HG02678 (cell line): ENCODE results near the gene PJA1.

Experiments used
- ATAC-seq: cut with Tn5 transposase; IDR thresholded peaks from one replicate; pipeline ENCODE4 v1.9.1; 2021; ENCODE audit warnings: mild to moderate bottlenecking, moderate library complexity; ENCODE audit not compliant: unreplicated experiment

PJA1 gene

DNA sequence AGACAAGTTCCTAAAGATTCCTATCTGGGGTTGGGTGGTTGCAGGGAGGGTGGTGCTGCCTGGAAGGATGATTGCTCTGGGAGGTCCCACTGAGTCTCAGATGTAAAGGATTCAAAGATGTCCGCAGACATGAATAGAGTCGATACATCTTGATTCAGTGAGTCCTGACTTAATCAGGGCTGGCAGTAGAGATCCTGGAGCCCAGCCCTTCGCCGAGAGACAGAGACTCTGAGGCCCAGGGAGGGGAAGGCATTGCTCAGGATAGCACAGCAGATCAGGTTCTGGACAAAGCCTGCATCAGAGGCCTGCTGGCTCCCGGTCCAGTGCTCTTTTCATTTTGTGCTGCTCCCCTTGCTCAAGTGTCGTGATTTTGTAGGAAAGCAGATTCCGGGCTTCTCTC, 21.7 kb downstream of the PJA1 start:
- no peak for ATAC-seq

DNA sequence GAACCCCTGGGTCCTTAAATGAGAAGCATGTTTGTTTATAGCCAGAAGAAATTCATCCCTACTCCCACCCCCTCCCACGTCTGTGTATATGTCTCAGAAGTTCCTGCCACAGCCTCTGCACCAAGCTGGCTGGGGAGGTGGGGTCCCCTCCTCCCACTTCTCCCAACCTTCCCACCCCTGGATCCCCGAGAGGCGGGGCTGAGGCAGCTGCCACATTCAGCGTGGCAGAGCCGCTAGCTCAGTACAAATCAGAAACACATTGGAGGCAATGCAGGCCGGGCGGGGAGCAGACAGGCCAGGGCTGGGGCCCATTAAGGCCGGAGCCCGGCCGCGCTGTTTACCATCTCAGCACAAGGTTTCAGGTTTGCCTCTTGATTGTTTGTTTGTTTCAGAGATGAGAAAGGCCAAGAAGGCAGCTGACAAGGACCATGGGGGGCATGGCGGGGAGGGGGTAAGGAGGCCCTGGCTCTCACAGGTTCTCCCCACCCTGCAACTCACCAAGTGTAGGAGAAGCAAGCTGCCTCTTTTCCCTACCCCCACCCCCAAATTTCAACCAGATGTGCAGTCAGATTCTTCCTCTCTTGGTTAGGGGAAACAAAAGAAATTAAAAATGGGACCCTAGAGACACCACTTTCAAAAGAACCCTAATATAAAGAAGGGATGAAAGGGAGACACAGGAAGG, 22.3 kb downstream of the PJA1 start:
- no peak for ATAC-seq

DNA sequence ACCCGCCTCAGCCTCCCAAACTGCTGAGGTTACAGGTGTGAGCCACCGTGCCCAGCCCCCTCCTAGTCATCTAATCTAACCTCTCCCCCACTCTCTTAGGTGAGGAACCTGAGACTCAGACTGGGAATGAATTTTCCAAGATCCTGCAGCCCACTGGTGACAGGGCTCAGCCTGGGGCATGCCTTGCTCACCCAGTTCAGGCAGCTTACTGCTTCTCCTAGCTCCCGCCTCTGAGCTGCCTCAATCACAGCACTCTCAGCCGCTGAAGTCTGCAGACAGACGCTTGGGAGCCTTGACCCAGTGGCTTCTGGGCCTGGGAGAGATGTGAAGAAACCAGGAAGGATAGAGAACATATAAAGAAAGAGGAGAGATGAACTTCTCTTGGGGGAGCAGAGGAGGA, 24.4 kb downstream of the PJA1 start:
- ATAC-seq: no peak

DNA sequence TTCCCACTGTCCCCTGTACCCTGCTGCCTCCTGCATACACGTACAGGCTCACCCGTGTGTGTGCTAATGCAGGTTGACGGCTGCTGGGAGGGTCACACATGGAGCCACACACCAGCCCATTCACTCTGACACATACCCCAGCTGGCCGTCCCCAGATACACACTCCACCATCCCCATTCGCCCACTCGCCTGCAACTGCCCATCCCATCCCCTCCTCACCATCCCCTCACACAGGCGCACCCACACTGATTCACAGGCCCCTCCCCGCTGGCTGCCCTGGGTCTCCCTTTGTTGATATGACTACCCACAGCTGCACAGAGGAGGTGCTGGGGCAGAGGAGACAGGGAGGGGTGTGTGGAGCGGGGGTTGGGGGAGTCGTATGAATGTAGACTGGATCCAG, 25.7 kb downstream of the PJA1 start:
- no peak for ATAC-seq

DNA sequence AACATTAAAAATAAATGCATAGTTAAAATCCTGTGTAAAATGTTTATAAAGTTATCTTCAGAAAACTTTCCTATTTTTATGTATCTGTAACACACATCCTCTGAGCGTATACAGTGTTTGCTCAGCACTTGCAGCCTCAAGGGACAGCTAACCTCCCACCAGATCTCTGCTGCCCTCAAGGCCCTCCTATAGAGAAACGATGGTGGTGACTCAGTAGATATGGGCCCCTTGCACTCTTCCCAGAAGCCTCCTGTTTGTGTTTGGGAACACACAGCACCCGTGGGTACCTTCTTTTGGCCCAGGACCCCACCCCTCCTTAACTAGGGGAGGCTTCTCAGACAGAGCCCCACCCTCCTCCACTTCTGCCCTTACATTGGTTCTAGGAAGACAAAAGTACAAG, 26.7 kb downstream of the PJA1 start:
- no peak for ATAC-seq

DNA sequence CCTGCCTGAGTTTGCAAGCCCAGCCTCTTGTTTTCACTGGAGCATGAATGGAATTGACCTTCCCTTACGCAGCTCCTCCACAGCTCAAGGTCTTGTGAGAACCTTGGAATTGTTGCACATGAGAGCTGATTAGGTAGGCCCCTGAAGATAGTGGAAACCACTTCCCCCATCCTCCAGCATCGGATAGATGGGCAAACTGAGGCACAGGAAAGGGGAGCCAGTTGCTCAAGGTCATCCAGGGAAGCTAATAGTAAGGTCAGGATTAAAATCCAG, 27.2 kb downstream of the PJA1 start:
- ATAC-seq: no peak

DNA sequence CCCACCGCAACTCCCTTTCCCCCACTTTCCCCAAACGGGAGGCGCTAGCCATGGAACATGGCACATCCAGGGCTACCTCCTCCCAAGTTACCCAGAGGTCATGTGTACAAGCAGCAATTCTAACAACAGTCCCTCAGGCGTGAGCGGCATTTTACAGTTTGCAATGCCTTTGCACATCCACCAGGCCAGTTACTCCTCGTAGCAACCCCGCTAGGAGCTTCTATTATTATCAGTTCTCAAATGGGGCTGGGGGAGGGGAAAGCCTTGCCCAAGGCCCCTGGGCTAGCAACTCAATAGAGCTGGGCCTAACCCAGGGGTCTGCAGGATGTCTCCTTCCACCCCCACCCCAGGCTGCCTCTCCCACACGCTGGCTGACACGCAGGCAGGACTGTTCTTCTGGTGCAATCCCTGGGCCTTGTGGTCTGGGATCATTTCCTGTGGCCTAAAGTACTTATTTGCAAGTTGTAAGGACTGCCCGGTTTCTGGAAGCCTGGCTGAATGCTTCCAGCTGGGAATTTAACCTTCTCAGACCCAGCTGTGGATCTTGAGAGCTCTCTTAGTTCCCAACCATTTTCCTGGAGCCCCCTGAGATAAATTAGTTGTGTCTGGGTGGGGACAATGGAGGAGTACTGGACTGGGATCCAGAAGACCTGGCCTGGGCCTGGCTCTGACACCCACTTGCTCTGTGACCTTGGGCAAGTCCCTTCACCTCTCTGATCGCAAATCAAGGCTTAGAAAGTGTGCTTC, 27.7 kb downstream of the PJA1 start:
- ATAC-seq: no peak

DNA sequence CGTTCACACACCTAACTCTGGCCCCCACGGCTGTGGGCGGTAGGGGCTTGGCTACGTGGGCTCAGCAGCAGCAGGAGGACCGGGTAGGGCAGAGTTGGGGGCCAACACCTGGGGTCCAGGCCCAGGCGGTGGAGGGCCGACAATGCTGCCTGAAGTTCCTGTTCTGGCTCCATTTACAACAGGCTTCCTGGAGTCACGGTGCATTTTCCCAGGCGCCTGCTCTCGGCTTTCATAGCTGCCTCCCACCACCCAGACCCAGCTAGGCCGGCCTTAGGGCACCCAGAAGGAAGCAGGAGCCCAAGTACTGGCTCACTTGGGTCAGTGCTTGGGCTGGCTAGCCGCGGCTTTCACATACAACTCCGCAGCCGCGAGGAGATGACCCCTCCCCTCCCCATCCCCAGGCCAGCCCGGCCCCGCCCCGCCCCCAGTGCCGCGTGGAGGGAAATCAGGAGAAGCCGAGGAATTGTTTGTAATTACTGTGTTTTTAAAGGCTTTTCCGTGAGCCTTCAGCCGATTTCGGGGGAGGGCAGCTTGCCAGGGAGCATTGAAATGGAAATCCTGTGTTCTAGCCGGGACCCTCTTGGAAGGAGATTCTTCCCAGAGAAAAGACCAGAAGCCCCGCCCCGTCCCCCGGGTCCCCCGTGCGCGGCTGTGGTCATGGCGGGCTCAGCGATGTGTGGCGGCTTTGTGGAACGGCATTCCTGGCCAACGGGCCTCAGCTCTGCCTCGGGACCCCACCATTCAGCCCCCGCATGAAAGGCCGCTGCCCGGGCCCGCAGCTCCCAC, 28.5 kb downstream of the PJA1 start:
- no peak for ATAC-seq

DNA sequence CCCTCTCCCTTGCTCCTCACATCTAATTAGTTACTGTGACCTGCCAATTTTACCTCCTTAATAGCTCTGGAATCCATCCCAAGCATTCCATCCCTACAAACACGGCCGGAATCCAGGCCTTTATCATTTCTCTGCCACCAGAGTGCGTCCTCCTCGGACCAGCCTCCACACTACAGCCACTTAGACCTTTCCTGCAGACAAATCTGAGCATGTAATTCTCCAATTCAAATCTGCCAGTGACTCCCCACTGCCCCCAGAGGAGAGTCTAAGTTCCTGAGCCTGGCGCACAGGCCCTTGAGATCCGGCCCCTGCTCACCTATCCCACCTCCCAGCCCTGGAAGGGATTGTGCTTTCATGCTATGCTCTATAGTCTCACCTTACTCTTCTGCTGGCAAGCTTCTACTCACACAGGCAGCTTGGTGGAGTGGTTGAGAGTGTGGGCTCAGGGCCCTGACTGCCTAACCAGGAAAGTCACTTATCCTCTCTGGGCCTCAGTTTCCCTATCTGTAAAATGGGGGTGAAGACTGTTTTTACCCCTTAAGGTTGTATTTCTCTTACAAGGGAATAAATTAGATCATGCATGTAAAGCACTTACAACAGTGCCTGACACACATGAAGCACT, 31.2 kb downstream of the PJA1 start:
- ATAC-seq: no peak

DNA sequence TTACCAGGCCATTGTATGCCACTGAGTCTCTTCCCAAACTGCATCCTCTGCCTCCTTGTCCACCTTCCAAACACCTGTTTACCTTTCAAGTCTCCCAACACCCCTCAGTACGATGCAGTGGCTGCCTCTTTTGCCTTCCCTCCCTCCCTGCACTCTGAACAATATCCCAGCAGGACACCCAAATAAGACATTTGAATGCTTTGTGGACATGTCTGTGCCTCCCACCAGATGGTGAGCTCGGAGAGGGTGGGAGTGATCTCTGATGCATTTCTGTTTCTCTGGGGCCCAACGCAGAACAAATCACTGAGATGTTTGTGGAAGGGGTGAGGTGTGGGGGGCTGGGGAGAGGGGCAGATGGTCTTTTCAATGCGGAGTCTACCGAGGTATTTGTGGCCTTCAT, 33.4 kb downstream of the PJA1 start:
- ATAC-seq: no peak

DNA sequence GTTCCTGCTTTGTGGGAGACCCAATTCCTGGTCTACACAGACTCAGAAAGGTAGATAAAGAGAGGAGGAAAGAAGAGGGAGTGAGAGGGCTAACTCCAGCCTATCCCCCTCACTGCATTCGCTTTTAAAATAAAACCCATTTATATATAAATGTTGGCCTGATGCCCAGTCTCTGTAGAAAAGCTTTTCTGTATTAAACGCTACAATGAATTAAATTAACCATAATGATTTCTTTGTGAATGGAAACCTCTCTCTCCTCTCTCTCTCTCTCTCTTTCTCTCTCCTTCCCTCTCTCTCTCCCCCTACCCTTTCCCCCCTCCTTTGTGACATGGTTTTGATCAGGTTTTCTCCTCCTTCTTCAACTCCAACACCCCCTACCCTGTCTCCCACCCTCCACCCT, 34.8 kb downstream of the PJA1 start:
- no peak for ATAC-seq

DNA sequence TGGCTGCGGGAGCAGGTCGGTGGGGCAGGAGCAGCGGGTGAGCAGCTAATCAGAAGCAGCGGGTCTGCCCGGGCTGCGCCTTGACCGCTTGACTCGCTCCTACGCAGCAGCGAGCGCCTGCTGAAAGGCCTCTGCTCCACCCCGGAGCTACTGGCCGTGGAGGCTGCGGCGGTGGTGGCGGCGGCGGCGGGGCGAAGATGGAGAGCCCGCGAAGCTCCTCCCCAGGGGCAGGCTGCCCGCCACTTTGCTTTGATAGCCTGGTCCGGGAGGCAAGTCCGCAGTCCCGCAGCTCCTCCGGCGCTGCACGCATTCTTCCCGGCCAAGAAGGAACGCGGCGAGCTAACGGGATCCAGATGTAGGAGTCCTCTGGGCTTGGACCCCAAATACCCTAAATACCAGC, 36.7 kb downstream of the PJA1 start:
- ATAC-seq: no peak

DNA sequence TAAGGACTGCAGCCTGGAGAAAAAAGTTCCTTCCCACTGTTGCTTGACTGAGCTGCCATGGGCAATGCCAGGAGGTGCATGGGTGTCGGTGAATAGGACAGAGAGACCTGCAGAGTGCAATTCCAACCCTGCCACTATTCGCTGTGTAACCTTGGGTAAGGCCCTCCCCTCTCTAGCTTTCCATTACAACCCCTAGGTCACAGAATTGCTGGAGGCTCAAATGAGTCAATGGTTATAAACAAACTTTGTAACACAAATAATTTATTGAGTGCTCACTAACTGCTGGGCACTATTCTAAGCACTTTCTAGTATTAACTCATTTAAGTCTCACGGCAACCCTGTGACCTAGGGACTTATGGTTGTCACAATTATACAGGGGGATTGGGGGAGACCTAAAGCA, 37.8 kb downstream of the PJA1 start:
- no peak for ATAC-seq

DNA sequence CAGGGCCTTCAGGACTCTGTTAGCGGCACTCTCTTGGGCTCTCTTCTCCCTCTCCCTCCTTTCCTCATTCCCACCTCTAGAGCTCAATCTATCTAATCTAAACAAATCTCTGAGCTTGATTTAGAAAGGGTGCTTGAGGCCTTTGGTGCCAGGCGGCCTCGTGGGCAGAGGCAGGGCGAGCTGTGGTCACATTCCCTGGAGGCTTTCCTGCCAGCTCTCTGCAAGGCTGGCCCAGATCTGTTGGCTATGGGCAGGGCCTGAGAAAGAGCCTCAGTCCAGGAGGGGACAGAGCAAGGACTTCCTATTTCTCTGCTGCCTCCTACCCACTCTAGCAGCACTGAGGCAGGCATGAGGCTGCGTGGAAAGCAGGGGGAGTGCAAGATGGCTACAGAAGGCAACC, 38.6 kb downstream of the PJA1 start:
- no peak for ATAC-seq

DNA sequence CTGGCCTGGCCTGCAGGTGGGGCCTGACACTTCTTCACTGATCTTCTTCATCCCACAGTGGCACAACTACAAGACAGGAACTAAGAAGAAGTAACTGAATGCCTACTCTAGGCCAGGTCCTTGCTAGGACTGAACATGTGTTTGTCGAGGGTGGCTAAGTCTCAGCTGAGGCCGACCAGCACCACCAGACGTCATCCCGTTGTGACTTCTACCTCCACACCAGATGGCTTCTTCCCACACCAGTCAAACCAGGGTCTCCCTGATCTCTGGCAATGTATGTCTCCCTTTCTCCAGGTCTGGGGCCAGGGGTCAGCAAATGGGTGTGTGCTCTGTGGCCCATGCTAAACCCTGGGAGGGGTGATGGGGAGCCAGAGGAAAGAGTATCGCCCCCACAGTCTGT, 40.2 kb downstream of the PJA1 start:
- ATAC-seq: no peak

DNA sequence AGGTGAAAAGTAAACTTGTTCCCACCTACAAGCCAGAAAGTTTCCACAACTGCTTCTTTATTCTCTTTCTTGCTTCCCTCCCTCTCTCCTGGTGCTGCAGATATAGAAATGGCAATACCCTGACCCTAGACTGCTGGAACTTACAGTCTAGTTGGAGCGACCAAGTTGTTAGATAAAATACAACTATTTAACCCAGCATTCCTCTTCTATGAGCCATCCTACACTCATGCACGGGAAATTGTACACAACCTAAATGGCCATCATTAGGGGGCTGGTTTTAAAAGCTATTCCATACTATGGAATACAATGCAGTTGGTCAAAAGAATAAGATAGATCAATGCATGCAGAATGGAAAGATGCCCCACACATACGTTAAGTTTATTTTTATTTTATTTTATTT, 41.1 kb downstream of the PJA1 start:
- ATAC-seq: no peak

DNA sequence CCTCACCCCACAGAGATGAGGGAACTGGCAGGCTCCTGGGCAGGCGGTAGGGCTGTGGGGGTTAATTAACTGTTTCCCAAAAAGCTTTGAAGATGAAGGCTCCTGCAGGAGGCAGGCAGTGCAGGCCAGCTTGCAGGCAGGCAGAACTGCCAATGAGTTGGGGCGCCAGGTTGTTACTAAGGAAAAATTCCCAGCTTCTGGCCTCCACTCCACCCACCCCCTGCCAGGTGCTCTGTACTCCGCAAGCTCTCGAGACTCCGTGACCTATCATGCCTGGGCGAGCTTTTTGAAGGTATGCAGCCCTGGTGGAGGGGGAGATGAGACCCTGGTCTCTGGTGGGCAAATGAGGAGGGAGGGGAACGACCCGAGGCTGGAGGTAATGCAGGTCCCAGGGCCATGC, 41.8 kb downstream of the PJA1 start:
- ATAC-seq: no peak

DNA sequence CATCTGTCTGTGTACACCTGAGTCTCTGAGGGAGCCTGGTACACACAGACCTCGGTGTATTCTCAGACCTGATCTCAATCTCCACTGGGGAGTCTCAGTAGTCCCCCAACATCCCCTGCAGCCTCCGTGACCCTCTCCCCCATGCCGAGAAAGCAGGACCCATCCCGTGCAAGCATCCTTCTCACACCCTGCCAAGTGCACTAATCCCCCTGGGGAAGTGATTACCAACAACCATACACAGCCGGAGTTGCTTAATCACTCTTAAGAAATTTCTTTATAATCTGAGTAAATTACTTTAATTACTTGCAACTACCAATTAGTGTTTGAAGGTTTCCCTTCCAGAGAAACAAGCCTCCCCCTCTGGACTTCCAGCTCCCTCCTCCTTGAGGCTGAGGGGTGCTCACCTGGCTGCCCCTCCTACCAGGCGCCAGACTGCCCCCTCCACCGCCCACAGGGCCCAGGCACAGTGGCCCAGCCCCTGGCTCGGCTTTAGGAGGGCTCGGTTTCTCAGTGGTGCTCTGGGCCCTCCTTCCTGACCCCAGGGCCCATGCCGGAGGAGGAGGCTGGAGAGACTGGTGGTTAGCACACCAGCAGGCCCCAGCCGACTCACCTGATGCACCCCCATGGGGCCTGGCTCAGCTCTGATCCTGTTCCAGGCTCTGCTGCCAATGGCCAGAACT, 43.8 kb downstream of the PJA1 start:
- no peak for ATAC-seq

DNA sequence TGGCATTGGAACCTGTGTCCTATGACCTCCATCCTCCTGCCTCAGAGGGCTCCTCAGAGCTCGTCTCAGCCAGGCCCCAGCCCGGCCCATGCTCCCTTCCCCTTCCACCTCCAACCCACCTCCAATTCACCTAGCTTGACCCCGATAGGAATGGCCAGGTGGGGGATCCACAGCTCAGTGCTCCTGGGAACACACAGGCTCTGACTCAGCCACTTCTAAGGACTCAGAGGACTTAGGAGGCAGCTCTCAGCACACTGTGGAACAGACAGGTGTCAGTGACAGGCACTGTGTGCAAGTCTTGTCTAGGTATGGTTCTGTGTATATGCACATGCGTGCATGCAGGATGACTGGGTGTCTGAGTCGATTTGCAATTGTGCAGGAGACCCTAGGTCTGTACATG, 44.8 kb downstream of the PJA1 start:
- no peak for ATAC-seq

DNA sequence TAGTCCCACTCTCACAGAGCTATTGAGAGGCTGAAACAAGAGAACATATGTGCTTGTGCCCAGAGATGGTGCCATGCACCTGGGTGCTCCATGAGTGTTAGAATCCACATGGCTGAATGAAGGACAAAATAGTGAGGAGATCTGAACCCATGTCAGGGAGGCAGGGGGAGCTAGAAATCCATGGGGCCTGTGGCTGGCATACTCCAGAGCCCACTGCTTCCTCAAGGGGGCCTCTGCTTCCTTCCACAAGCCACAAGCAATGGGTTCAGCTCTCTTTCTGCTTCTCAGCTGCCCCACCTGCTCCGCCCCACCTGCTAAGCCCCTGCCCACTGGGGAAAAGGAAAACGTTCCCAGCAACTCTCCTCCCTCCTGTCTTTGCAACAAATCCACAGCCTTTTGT, 46.1 kb downstream of the PJA1 start:
- ATAC-seq: no peak

DNA sequence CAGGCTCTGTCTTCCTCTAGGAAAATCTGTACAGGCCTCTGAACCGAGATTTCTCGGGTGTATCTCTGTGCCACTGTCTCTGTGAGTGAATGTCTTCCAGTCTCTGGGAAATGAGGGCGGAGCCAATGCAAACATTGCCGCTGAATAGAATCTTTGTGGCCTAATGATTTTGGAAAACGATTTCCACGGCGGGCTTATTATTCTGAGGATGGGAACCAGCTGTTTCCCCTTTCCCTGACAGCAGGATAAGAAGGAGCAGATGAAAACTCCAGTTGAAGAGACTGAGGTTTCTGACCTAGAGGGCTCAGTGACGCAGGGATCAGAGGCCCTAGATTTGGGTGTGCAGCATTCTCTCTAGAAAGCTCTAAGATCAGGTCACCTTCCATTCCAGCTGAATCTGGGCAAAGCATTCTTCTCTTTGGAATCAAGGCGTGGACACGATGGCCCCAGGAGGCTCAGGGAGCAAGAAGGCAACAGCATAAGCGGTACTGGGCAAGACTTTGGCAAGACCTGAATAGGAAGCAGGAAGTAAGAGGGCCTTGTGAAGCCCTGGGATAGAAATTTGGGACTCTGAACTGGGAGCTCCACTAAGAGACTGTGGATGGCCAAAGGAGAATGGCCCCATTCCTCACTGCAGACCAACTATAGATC, 47.3 kb downstream of the PJA1 start:
- no peak for ATAC-seq
